Endothelial cell of umbilical vein (primary cell): ENCODE measurements around the gene MRPL55. TPM values are rescaled to one million over a fixed set of nuclear protein-coding genes. Genes with fewer than 3 reads are reported as not detected.

Experiments used
- BruUV-seq: library from RNA; stranded (reverse); fragments of 400-500 nt; replicated peaks from 2 replicates; lab custom pipeline; 2021; lab: Mats Ljungman, UMichigan
- CTCF ChIA-PET: fragments of 300-600, 350-600 bp; sonication (Branson Sonifier 250); formaldehyde crosslinking; loops from one replicate; lab custom pipeline; 2021; ENCODE audit warnings: antibody characterized with exemption, inconsistent platforms; lab: Charles Lee
- POLR2A ChIA-PET: fragments of 300-600, 350-600 bp; sonication (Branson Sonifier 250); formaldehyde crosslinking; loops from one replicate; lab custom pipeline; 2021; ENCODE audit warnings: antibody characterized with exemption, inconsistent platforms; lab: Charles Lee
- DNase-seq: peaks from one replicate; pipeline ENCODE4 v3.0.0-alpha.2; 2011; ENCODE audit warnings: low read depth, low spot score
- FAIRE-seq: peaks from 2 replicates; lab custom pipeline; 2011; peaks lifted over from hg19 to GRCh38; lab: Jason Lieb, UNC
- H2AFZ ChIP-seq: 2 replicates; pipeline ENCODE4 v1.6.0; 2012; ENCODE audit warnings: low read depth, low read length, control low read depth, inconsistent platforms
- H3K27ac ChIP-seq: 2 replicates; pipeline ENCODE4 v1.5.1; 2011; ENCODE audit warnings: low read depth, mild to moderate bottlenecking, control low read depth, low read length, moderate library complexity; ENCODE audit not compliant: insufficient read depth
- H3K27me3 ChIP-seq, 2 experiments: 2 replicates each; pipeline versions ENCODE4 v1.6.0 to v1.6.1; 2011; ENCODE audit warnings: low read length in 2 of 2, mixed read lengths in 1 of 2; ENCODE audit not compliant: control insufficient read depth in 2 of 2, insufficient read depth in 2 of 2
- H3K36me3 ChIP-seq, 2 experiments: 2 replicates in 1 of 2; 3 replicates in 1 of 2; pipeline ENCODE4 v1.5.1; 2011; ENCODE audit warnings: low read length in 2 of 2, mild to moderate bottlenecking in 1 of 2, moderate library complexity in 1 of 2; ENCODE audit not compliant: control insufficient read depth in 2 of 2, insufficient read depth in 2 of 2; ENCODE audit errors: extremely low read depth in 1 of 2
- H3K4me1 ChIP-seq: 3 replicates; pipeline ENCODE4 v1.5.1; 2011; ENCODE audit warnings: mild to moderate bottlenecking, low read length; ENCODE audit not compliant: control insufficient read depth, insufficient read depth; ENCODE audit errors: extremely low read depth
- H3K4me2 ChIP-seq: 2 replicates; pipeline ENCODE4 v1.6.1; 2011; ENCODE audit warnings: low read length, control low read depth, mixed read lengths; ENCODE audit not compliant: insufficient read depth
- H3K4me3 ChIP-seq, 3 experiments: fragments of 200-600 bp in 1 of 3; sonication (generic), shearing (Covaris generic) in 1 of 3; replicated peaks in 1 of 3; 2 replicates each; pipeline ENCODE4 v1.5.1; 2011 to 2016; ENCODE audit warnings: control low read depth in 3 of 3, low read length in 3 of 3, mild to moderate bottlenecking in 2 of 3, inconsistent platforms in 1 of 3, low read depth in 1 of 3, moderate library complexity in 1 of 3; ENCODE audit not compliant: insufficient read depth in 1 of 3
- H3K79me2 ChIP-seq: 2 replicates; pipeline ENCODE4 v1.6.0; 2012; ENCODE audit warnings: low read length, inconsistent platforms; ENCODE audit not compliant: control insufficient read depth, insufficient read depth
- H3K9ac ChIP-seq: replicated peaks from 2 replicates; pipeline ENCODE3; 2011; ENCODE audit warnings: low read length, control low read depth; ENCODE audit not compliant: insufficient read depth; ENCODE audit errors: extremely low read depth
- H3K9me1 ChIP-seq: replicated peaks from 3 replicates; pipeline ENCODE4 v1.6.0; 2011; ENCODE audit warnings: mild to moderate bottlenecking, low read length; ENCODE audit not compliant: control insufficient read depth, insufficient read depth; ENCODE audit errors: extremely low read depth
- H3K9me3 ChIP-seq: replicated peaks from 2 replicates; pipeline ENCODE4 v1.5.1; 2012; ENCODE audit warnings: low read length, inconsistent platforms; ENCODE audit not compliant: control insufficient read depth, insufficient read depth
- H4K20me1 ChIP-seq: replicated peaks from 2 replicates; pipeline ENCODE3; 2011; ENCODE audit warnings: mild to moderate bottlenecking, low read length; ENCODE audit not compliant: control insufficient read depth, insufficient read depth; ENCODE audit errors: extremely low read depth
- EZH2 ChIP-seq: IDR thresholded peaks from 2 replicates; pipeline ENCODE4 v1.6.1; 2012; ENCODE audit warnings: borderline replicate concordance, low read depth, mild to moderate bottlenecking, moderate library complexity, low read length, inconsistent platforms; ENCODE audit not compliant: severe bottlenecking
- FOS ChIP-seq: IDR thresholded peaks from 2 replicates; pipeline ENCODE4 v1.6.1; 2011; ENCODE audit warnings: mild to moderate bottlenecking, low read length, moderate library complexity, borderline replicate concordance; ENCODE audit not compliant: insufficient read depth
- GATA2 ChIP-seq: IDR thresholded peaks from 2 replicates; pipeline ENCODE4 v1.7.0; 2011; ENCODE audit warnings: low read depth, mild to moderate bottlenecking, moderate library complexity, mixed read lengths, low read length; ENCODE audit not compliant: insufficient read length, insufficient read depth
- JUN ChIP-seq: IDR thresholded peaks from 2 replicates; pipeline ENCODE4 v1.6.1; 2011; ENCODE audit warnings: borderline replicate concordance, low read depth; ENCODE audit not compliant: insufficient read length, insufficient read depth
- MYC ChIP-seq: IDR thresholded peaks from one replicate; pipeline ENCODE4 v1.6.1; 2011; ENCODE audit warnings: mild to moderate bottlenecking, low read depth, low read length
- POLR2A ChIP-seq: IDR thresholded peaks from 2 replicates; pipeline ENCODE4 v1.6.1; 2012; ENCODE audit warnings: low read depth, mild to moderate bottlenecking, control low read depth, low read length
- POLR2AphosphoS5 ChIP-seq: IDR thresholded peaks from 2 replicates; pipeline ENCODE4 v1.6.1; 2012; ENCODE audit warnings: low read depth, mild to moderate bottlenecking, control low read depth, low read length, moderate library complexity; ENCODE audit not compliant: insufficient read depth
- dilution Hi-C: fragments of 300-500 bp; cut with MboI; formaldehyde crosslinking; loops from one replicate; pipeline ENCODE4 v1.15.0; 2019; ENCODE audit warnings: low sequenced_read_pairs; ENCODE audit not compliant: extremely low pct_ligation_motif_present
- intact Hi-C: fragments of 100-400 bp; cut with micrococcal nuclease; formaldehyde crosslinking; loops from one replicate; pipeline ENCODE4 v1.10.0; 2022
- polyA plus RNA-seq, 4 experiments: library from polyadenylated mRNA; depleted of rRNA in 3 of 4; stranded (reverse) in 3 of 4; unstranded in 1 of 4; fragments of >200 nt; gene quantifications; 2 replicates each; pipeline versions ENCODE4 v1.2.1 to v1.2.3, GENCODE V29; 2011 to 2012; ENCODE audit warnings: missing spikeins in 1 of 4
- total RNA-seq: library from RNA; stranded (reverse); gene quantifications from 2 replicates; pipeline ENCODE4 v1.2.3, GENCODE V29; 2021
- TF ChIP-seq, protein P1 (sequence below): IDR thresholded peaks from 2 replicates; pipeline ENCODE4 v1.6.1; 2011; ENCODE audit not compliant: insufficient read depth, insufficient read length
- TF ChIP-seq, protein P2 (sequence below), 2 donors: IDR thresholded peaks; 1 replicate in 1 of 2; 2 replicates in 1 of 2; pipeline ENCODE4 v1.5.1; 2011; ENCODE audit warnings: low read length in 2 of 2, mild to moderate bottlenecking in 2 of 2, moderate library complexity in 2 of 2, control low read depth in 1 of 2, inconsistent platforms in 1 of 2, low read depth in 1 of 2; ENCODE audit not compliant: insufficient read depth in 1 of 2; ENCODE audit errors: extremely low read depth in 1 of 2

Gene MRPL55
- total and polyA plus RNA-seq, 2 donors (not counting 3 experiments of a cell fraction or from before 2014, with no cell fraction given) = 58.7 to 155 TPM

DNA sequence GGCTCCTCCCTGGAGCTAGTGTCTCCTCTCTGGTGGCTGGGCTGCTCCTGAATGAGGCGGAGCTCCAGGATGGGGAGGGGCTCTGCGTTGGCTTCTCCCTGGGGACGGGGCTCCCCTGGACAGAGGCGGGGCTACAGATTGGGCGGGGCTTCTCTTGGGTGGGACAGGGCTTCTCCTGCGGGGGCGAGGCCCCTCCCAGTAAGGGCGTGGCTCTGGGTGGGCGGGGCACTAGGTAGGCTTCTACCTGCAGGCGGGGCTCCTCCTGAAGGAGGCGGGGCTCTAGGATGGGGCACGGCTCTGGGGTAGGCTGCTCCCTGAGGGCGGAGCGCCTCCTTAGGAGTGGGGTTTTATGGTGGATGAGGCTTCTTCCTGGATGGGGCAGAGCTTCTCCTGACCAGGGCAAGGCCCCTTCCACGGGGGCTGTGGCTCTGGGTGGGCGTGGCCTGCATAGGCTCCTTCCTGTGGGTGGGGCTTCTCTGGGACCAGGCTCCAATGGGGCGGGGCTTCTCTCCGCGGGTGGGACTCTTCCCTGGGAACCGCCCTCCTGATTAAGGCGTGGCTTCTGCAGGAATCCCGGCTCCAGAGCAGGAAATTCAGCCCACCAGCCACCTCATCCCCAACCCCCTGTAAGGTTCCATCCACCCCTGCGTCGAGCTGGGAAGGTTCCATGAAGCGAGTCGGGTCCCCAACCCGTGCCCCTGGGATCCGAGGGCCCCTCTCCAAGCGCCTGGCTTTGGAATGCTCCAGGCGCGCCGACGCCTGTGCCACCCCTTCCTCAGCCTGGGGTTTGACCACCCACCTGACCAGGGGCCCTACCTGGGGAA, 49.3 kb downstream of the MRPL55 start:
- Histone ChIP-seq H3K4me1 (no peaks in the 10 kb centered on the region), H3K9me3 (no peaks in the 10 kb centered on the region), H3K27me3 (peaks cover 25 to 33% of the 10 kb centered on the region in 2 experiments), H4K20me1 (no peaks in the 10 kb centered on the region), H3K4me2 (peak overlapping the region; percentile 12), H3K27ac (no peak overlapping the region), H3K9ac (no peak overlapping the region), H2AFZ (peak overlapping the region; percentile 58), H3K36me3 (no peaks in the 10 kb centered on the region), H3K9me1 (no peaks in the 10 kb centered on the region), H3K4me3 (peak overlapping the region in 1 of 3 experiments; percentile 0), H3K79me2 (no peaks in the 10 kb centered on the region)
- DNase-seq (peak; percentile 23), FAIRE-seq (no peak)
- ChIA-PET CTCF (interaction anchor here (0.5 kb wide), 1 partner anchor 110 kb away, joined by 3 read pairs; no protein-coding TSS in a partner anchor), POLR2A (no interaction called here)
- TF ChIP-seq EZH2 (no peak), MYC (no peak), JUN (no peak), POLR2A (no peak), FOS (no peak), POLR2AphosphoS5 (no peak), GATA2 (no peak)
- TF ChIP-seq, protein P1, sequence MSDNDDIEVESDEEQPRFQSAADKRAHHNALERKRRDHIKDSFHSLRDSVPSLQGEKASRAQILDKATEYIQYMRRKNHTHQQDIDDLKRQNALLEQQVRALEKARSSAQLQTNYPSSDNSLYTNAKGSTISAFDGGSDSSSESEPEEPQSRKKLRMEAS = no peak
- TF ChIP-seq, protein P2, sequence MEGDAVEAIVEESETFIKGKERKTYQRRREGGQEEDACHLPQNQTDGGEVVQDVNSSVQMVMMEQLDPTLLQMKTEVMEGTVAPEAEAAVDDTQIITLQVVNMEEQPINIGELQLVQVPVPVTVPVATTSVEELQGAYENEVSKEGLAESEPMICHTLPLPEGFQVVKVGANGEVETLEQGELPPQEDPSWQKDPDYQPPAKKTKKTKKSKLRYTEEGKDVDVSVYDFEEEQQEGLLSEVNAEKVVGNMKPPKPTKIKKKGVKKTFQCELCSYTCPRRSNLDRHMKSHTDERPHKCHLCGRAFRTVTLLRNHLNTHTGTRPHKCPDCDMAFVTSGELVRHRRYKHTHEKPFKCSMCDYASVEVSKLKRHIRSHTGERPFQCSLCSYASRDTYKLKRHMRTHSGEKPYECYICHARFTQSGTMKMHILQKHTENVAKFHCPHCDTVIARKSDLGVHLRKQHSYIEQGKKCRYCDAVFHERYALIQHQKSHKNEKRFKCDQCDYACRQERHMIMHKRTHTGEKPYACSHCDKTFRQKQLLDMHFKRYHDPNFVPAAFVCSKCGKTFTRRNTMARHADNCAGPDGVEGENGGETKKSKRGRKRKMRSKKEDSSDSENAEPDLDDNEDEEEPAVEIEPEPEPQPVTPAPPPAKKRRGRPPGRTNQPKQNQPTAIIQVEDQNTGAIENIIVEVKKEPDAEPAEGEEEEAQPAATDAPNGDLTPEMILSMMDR (IDR thresholded peaks at IDR 0.05; ENCODE audit: extremely low read depth in 1 of 2, insufficient read depth in 1 of 2, low read depth in 1 of 2, low read length in 2 of 2) = no peak
- intact Hi-C loops (no loop called here), dilution Hi-C loops (no loop called here)
- no TSS peak for BruUV-seq
